Loucy (cell line): ENCODE measurements around the gene GPATCH4.

Experiments
- CTCF ChIP-seq: fragments of 200-600 bp; sonication (generic); conservative IDR thresholded peaks from 2 replicates; pipeline ENCODE4 v1.5.1; 2014; ENCODE audit warnings: mild to moderate bottlenecking, antibody characterized with exemption, low read length
- EZH2phosphoT487 ChIP-seq: fragments of 200-600 bp; IDR thresholded peaks from 2 replicates; pipeline ENCODE4 v1.6.1; 2018; ENCODE audit warnings: antibody characterized with exemption, mild to moderate bottlenecking, moderate library complexity, borderline replicate concordance

- no peak for TF ChIP-seq CTCF
- no peak for TF ChIP-seq EZH2phosphoT487
These were observed 43.8 kb upstream of the GPATCH4 start for GRCh38 chr1:156645056-156645455.
